MM.1S (cell line): ENCODE results near the gene RNASE13.

Experiments
- DNase-seq: peaks from one replicate; pipeline ENCODE4 v3.0.0-alpha.2; 2015
- H2AFZ ChIP-seq: fragments of 300-600 bp; sonication (generic); 2 replicates; pipeline ENCODE4 v1.6.0; 2016; ENCODE audit warnings: antibody characterized with exemption, low read length
- H3F3A ChIP-seq: fragments of 300-600 bp; sonication (generic); 2 replicates; pipeline ENCODE4 v1.6.1; 2016; ENCODE audit warnings: mild to moderate bottlenecking, antibody characterized with exemption, low read length, moderate library complexity, mixed read lengths; ENCODE audit not compliant: insufficient read depth
- H3K27ac ChIP-seq: fragments of 300-600 bp; sonication (generic); 2 replicates; pipeline ENCODE4 v1.5.1; 2016; ENCODE audit warnings: mild to moderate bottlenecking, low read length
- H3K27me3 ChIP-seq: fragments of 300-600 bp; sonication (generic); replicated peaks from 2 replicates; pipeline ENCODE4 v1.6.0; 2016; ENCODE audit warnings: low read length; ENCODE audit not compliant: insufficient read depth
- H3K36me3 ChIP-seq: fragments of 300-600 bp; sonication (generic); replicated peaks from 2 replicates; pipeline ENCODE4 v1.6.1; 2016; ENCODE audit warnings: mild to moderate bottlenecking, low read length, mixed read lengths; ENCODE audit not compliant: insufficient read depth
- H3K4me1 ChIP-seq: fragments of 300-600 bp; sonication (generic); 2 replicates; pipeline ENCODE4 v1.6.1; 2016; ENCODE audit warnings: low read length, mixed read lengths
- H3K4me2 ChIP-seq: fragments of 300-600 bp; sonication (generic); 2 replicates; pipeline ENCODE4 v1.6.0; 2016; ENCODE audit warnings: low read depth, low read length
- H3K4me3 ChIP-seq: fragments of 300-600 bp; sonication (generic); 2 replicates; pipeline ENCODE4 v1.5.1; 2016; ENCODE audit warnings: low read length, mixed read lengths
- H3K79me2 ChIP-seq: fragments of 300-600 bp; sonication (generic); 2 replicates; pipeline ENCODE4 v1.6.1; 2016; ENCODE audit warnings: mixed run types, low read length, mixed read lengths
- H3K9ac ChIP-seq: fragments of 300-600 bp; sonication (generic); 2 replicates; pipeline ENCODE4 v1.6.1; 2016; ENCODE audit warnings: low read length, mixed read lengths
- H3K9me2 ChIP-seq: fragments of 300-600 bp; sonication (generic); replicated peaks from 2 replicates; pipeline ENCODE4 v1.6.1; 2016; ENCODE audit warnings: mild to moderate bottlenecking, low read length, mixed read lengths; ENCODE audit not compliant: insufficient read depth
- H3K9me3 ChIP-seq: fragments of 300-600 bp; sonication (generic); replicated peaks from 2 replicates; pipeline ENCODE4 v1.6.1; 2016; ENCODE audit warnings: mild to moderate bottlenecking, low read length, mixed read lengths; ENCODE audit not compliant: insufficient read depth
- H4K20me1 ChIP-seq: fragments of 300-600 bp; sonication (generic); 2 replicates; pipeline ENCODE4 v1.6.1; 2016; ENCODE audit warnings: mild to moderate bottlenecking, low read length, moderate library complexity, mixed read lengths; ENCODE audit not compliant: insufficient read depth
- EZH2 ChIP-seq: fragments of 300-600 bp; sonication (generic); optimal IDR thresholded peaks from 2 replicates; pipeline ENCODE3; 2017; ENCODE audit warnings: low read depth, mild to moderate bottlenecking, antibody characterized with exemption, low read length, mixed read lengths
- EZH2phosphoT487 ChIP-seq: fragments of 300-600 bp; sonication (generic); IDR thresholded peaks from 2 replicates; pipeline ENCODE4 v1.6.1; 2018; ENCODE audit warnings: antibody characterized with exemption, low read length
- TF ChIP-seq, protein P1 (sequence below): fragments of 300-600 bp; sonication (generic); IDR thresholded peaks from 2 replicates; pipeline ENCODE4 v1.5.1; 2016; ENCODE audit warnings: antibody characterized with exemption, low read length, mixed read lengths

The RNASE13 gene

GRCh38 chr14:20996521-20996920 is 38.1 kb downstream of the RNASE13 start:
- no peak overlapping the region for H3K4me3 ChIP-seq
- no peak overlapping the region for H3K9ac ChIP-seq
- H4K20me1 ChIP-seq = no peaks in the 10 kb centered on the region
- TF ChIP-seq, protein P1, sequence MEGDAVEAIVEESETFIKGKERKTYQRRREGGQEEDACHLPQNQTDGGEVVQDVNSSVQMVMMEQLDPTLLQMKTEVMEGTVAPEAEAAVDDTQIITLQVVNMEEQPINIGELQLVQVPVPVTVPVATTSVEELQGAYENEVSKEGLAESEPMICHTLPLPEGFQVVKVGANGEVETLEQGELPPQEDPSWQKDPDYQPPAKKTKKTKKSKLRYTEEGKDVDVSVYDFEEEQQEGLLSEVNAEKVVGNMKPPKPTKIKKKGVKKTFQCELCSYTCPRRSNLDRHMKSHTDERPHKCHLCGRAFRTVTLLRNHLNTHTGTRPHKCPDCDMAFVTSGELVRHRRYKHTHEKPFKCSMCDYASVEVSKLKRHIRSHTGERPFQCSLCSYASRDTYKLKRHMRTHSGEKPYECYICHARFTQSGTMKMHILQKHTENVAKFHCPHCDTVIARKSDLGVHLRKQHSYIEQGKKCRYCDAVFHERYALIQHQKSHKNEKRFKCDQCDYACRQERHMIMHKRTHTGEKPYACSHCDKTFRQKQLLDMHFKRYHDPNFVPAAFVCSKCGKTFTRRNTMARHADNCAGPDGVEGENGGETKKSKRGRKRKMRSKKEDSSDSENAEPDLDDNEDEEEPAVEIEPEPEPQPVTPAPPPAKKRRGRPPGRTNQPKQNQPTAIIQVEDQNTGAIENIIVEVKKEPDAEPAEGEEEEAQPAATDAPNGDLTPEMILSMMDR = no peak
- no peak for TF ChIP-seq EZH2phosphoT487
- no peak for TF ChIP-seq EZH2
- no peak for DNase-seq
- H3K36me3 ChIP-seq = no peaks in the 10 kb centered on the region
- no peaks in the 10 kb centered on the region for H3F3A ChIP-seq
- no peaks in the 10 kb centered on the region for H3K4me1 ChIP-seq
- H3K9me3 ChIP-seq = no peaks in the 10 kb centered on the region
- peaks cover 4% of the 10 kb centered on the region for H3K79me2 ChIP-seq
- H3K27ac ChIP-seq = no peak overlapping the region
- H2AFZ ChIP-seq = no peak overlapping the region
- H3K27me3 ChIP-seq = no peaks in the 10 kb centered on the region
- H3K9me2 ChIP-seq = no peaks in the 10 kb centered on the region
- H3K4me2 ChIP-seq = no peak overlapping the region

GRCh38 chr14:20989787-20990600 is 44.6 kb downstream of the RNASE13 start, which contains the start of gene METTL17:
METTL17 (plus strand) TSS chr14:20989980; CDS start chr14:20990003, 23 bp downstream.
- Histone ChIP-seq H3K4me1 (no peaks in the 10 kb centered on the region), H3K79me2 (peaks cover 17% of the 10 kb centered on the region), H3K27me3 (no peaks in the 10 kb centered on the region), H3K9me3 (no peaks in the 10 kb centered on the region), H3K4me2 (peak within 1 kb of the TSS; percentile 73), H3K9me2 (no peaks in the 10 kb centered on the region), H3K36me3 (no peaks in the 10 kb centered on the region), H4K20me1 (no peaks in the 10 kb centered on the region), H3K9ac (peak within 1 kb of the TSS; percentile 70), H3F3A (no peaks in the 10 kb centered on the region), H3K27ac (peak within 1 kb of the TSS; percentile 60; the same call in 1 of the 2 replicates), H3K4me3 (peak within 1 kb of the TSS; percentile 87), H2AFZ (peak within 1 kb of the TSS; percentile 58; the same call in 1 of the 2 replicates)
- peak; percentile 88 for DNase-seq
- no peak for TF ChIP-seq EZH2
- TF ChIP-seq, protein P1 = peak; percentile 42

- Histone ChIP-seq H3K9me2 (no peaks in the 10 kb centered on the region), H3K27ac (no peak overlapping the region), H3K36me3 (no peaks in the 10 kb centered on the region), H3K27me3 (no peaks in the 10 kb centered on the region), H2AFZ (no peak overlapping the region), H3K9me3 (no peaks in the 10 kb centered on the region), H3K4me3 (peak overlapping the region; percentile 17; the same call in 1 of the 2 replicates), H3K79me2 (peaks cover 17% of the 10 kb centered on the region), H3K9ac (no peak overlapping the region; the same call in 1 of the 2 replicates), H4K20me1 (no peaks in the 10 kb centered on the region), H3F3A (no peaks in the 10 kb centered on the region), H3K4me1 (no peaks in the 10 kb centered on the region), H3K4me2 (peak overlapping the region; percentile 54)
- DNase-seq = no peak
- no peak for TF ChIP-seq EZH2phosphoT487
- TF ChIP-seq, protein P1 = no peak
Measured at GRCh38 chr14:20989471-20989786, 45.2 kb downstream of the RNASE13 start.
